GM19463 (cell line): ENCODE data around the gene SCGB2A2.

Experiments
- ATAC-seq: cut with Tn5 transposase; IDR thresholded peaks from one replicate; pipeline ENCODE4 v1.9.1; 2021; ENCODE audit warnings: mild to moderate bottlenecking, moderate library complexity; ENCODE audit not compliant: unreplicated experiment

Gene SCGB2A2

DNA sequence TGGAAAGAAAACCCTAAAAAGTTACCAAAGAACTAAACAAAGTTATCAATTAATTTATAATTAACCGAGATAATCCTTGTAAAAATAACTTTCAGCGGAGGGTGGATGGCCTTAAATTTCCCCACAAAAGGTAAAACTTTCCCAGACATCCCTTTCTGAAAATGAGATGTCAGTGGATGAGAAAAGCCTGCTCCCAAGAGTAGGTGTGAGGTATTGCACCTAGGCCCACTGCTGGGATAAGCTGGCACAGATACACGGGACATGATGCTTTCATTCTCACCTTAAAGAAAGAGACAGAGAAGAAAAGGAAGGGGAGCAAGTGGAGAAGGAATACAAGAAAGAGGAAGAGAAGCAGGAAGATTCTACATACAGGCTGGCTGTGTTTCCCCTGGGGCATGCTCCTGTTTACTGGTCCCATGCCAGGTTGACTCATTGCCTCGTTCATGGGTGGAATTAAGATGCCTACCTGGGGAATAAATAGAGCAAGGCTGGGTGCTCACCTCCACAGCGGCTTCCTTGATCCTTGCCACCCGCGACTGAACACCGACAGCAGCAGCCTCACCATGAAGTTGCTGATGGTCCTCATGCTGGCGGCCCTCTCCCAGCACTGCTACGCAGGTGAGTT, at the start of gene SCGB2A2:
SCGB2A2 (plus strand) TSS at position 505 of the 625 bp plus-strand sequence; CDS start at position 564, 59 bp downstream.
- no peak for ATAC-seq

DNA sequence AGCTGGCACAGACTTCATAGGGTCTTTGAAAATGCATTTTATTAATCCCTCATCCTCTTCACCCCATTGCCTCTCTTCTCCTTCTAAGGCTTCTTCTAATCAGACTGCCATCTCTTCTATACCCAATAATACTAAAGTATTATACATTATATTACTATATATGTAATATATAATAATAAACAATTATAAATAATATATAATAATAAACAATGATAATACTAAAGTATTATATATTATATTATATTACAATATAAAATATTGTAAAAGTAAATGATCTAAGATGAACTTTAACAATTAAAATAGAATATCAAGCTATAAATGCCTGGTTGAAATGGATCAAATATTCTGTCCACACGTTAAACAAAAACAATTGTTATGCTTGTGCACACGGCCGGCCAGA, 48.5 kb upstream of the SCGB2A2 start:
- no peak for ATAC-seq

DNA sequence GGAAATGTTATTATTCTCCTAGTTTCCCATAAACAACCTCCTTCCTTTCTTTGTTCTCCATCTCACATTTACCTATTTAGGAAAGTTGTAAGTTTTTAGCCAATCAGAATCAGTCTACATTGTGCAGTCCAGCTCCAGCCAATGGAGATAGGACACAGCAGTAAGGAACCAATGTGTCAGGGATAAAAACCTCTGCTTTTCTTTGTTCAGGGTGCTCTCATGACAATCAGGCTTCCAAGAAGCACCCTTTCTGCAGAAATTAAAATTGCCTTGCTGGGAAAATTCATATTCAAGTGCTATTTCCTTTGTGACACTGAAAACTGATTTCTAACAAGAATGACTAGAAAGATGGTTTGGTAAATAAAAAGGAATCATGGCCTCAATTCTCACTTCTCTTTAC, 46.9 kb upstream of the SCGB2A2 start:
- no peak for ATAC-seq

DNA sequence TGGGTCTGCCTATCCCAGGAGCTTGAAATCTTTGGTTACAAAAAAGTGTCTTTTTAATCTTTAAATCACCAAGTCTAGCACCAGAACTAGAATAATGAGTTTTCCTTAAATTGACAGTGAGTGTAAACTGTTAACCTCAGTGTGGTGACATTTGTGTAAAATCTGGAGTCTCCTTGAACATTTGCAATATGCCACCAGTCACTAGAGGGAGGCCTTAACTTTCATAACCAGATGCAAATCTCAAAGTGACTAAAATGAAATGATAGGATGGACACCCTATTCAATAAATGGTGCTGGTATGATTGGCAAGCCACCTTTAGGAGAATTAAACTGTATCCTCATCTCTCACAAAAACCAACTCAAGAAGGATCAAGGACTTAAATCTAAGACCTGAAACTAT, 36.2 kb upstream of the SCGB2A2 start:
- ATAC-seq: no peak

DNA sequence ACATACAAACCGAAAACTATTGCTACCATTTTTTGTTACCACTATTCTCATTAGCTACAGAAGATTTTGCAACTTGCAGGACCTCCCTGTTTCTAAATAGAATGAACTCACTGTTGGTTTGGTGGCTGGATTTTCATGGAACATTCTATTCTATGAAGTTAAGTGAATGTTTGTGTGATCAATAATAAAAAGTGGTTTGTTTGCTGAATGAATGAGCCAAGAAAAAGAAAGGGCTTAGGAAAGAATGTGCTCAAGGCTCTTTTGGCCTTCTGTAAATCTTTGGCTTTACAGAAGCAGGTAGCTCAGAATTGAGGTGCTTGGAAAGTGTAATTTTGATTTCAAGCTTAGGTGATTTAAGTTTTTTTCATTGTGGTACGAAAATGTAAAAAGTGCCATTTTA, 33.8 kb upstream of the SCGB2A2 start:
- ATAC-seq: no peak

DNA sequence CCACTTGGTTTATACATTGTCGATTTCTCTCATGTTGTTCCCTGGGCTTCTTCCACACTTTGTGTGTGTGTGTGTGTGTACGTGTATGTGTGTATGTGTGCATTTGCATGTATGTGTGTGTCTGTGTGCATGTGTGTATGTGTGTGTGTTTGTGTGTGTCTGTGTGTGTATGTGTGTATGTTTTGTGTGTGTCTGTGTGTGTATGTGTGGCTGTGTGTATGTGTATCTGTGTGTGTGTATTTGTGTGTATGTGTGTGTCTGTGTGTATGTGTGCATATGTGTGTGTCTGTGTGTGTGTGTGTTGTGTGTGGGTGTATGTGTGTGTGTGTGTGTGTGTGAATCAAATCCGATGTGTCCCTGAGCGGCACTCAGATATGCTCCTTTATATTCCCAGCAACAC, 32.5 kb upstream of the SCGB2A2 start:
- no peak for ATAC-seq

DNA sequence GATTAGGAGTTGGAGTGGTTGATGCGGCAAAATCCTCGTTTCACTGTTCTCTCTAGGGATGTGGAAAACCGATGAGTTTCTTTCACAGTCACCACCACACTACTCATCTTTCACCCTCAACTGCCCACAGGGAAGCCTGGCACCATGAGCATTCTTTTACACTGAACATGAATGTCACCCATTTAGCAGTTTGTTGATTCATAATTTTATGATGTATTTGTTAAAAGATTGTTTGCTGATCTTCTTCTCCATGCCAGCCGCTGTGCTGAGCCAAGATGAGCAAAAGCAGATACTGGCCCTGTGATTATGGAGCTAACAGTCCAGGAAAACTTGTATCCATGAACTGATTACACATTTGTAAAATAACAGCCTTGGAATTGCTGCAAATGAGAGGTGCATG, 31.8 kb upstream of the SCGB2A2 start:
- no peak for ATAC-seq

DNA sequence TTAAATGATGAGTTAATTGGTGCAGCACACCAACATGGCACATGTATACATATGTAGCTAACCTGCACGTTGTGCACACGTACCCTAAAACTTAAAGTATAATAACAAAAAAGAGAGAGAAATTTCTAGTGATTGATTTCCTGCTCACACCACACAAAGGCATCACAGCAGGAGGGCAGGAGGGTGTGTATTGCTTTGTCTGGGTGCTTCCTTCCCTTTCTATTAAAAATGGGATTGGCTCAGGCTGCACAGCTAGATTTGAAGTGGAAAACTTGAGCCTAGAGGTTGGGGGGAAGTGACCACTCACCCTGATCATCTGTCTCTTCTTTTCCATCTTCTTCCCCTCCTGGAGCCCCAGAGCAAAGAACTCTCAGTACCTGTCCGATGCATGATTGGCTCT, 28.9 kb upstream of the SCGB2A2 start:
- ATAC-seq: no peak

DNA sequence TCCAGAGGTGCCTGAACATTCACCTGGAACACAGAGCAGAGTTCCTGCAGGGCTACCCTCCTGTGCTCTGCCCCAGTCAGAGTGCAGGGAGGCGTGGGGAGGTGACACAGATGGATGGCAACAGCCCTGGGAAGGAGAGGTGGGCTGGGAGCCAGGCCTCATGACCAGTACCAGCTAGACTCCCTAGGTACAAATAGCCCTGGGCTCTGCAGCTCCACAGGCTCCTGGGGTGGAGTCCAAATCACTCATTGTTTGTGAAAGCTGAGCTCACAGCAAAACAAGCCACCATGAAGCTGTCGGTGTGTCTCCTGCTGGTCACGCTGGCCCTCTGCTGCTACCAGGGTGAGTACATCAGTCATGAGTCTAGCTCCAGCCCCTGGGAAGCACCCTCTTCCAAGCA, 27.9 kb upstream of the SCGB2A2 start, which contains the start of gene SCGB1D2:
SCGB1D2 (plus strand) TSS at position 219 of the 400 bp plus-strand sequence; CDS start at position 288, 69 bp downstream.
- ATAC-seq: no peak

DNA sequence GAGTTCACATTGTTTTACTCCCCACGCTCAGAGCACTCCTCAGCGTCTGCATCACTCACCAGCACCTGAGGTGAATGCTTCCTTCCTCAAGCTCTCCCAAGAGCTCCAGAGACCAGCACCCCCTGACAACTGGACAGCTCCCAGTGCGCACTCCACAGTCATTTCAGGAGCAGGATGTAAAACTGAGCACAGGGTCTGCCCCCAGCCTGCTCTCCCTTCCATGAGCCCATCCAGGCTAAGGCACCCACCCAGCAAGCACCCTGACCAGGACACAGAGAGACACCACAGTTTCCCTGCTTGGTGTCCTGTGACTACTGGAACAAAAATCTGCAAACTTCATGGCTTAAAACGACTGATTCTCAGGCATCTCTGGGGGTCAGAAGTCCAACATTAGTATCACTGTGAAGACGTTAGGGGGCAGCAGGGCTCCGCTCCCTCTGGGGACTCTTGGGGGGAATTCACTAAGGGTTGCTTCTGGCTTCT, 24.6 kb upstream of the SCGB2A2 start:
- ATAC-seq: no peak

DNA sequence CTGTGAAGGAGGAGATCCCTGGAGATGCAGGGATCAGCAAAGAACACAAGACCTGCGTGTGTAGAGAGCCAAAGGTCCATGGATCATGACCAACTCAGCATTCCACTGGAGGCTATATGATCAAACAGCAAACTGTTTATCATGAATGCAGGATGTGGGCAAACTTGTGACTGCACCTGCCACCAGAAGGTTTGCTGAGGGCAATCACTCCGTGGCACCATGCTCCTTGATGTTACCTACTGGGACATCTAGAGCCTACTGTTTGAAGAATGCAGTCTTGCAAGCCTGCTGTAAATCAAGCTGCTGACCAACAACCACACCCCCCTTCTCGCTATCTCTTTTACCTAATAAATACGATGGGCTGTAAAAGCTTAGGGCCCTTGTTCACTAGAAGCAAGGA, 18.3 kb upstream of the SCGB2A2 start:
- ATAC-seq: no peak

DNA sequence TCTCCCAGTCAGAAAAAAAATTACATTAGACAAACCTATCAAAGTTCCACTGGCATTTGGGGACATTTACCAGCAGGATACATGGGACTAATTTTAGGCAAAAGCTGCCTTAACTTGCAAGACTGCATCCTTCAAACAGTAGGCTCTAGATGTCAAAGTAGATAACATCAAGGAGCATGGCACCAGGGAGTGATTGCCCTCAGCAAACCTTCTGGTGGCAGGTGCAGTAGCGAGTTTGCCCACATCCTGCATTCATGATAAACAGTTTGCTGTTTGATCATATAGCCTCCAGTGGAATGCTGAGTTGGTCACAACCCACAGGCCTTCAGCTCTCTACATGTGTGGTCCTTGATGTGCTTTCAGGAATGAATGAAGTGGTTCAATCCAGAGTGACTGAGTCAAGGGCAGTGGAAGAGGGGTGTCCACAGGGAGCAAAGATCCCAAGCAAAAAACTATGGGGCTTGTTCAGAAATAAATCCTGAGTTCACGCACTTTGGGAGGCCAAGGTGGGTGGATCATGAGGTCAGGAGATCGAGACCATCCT, 15.9 kb upstream of the SCGB2A2 start:
- no peak for ATAC-seq

DNA sequence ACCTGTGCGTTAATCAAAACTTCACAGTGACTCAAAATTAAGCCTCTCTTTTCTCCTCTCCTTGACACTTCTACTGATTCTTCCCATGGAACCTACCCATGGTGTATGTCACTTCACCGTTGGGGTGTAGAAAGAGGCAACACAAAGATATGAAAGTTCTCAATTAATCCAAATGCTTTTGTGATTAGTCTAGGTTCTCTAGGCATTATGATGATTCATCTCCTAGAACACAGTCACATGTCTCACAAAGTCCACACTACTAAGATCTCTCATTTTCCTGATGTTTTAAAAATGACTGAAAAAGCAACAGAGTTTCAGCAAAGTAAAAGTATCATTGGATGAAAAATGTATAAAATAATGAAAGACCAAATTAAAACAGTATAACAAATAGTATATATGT, 13.7 kb upstream of the SCGB2A2 start:
- ATAC-seq: no peak

DNA sequence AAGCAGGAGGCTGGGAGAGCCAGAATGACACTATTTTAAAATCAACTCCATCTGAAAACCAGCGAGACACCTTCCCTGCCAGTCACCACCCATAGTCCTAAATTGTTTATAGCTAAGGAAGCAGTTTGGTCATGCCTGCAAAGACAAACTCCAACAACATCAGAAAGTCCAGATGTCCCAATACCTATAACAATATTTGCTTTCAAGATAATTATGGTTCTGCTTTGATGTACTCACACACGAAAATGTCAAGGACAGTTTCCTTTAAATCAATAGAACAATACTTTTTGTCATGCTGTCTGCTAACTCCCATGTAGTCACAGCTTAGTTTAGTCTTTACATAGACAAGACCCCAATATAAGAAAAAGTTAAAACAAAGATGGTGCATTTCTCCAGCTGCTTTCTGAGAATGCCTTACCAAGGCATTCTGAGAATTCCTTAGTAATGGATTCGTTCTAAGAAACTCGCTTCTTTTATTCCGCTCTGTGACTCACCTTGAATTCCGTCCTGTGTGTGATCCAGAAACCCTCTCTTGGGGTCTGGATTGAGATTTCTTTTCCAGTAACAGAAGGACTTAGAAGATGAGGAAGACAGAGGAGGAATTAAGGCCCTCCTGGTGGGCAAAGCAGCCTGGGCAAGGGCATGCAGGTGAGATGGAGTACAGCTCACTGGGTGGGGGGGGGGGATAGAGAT, 9.6 kb upstream of the SCGB2A2 start:
- no peak for ATAC-seq

DNA sequence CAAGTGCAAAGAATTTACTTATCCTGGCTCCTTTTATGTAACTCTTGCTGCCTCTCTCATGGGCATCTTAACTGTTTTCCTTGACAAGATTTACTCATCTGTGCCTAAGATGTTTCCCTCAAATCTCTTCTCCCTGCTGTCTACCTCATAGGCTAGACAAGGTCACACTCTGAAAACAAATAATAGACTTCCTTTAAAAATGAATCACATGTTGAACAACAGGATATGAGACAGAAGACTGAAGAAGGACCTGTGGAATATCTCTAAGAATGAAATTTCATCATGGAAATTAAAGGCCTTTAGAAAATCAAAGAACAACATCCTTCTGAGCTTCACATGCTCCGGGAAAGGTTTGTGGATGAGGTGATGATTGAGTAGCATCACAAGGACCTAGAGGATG, 6.0 kb upstream of the SCGB2A2 start:
- ATAC-seq: no peak

DNA sequence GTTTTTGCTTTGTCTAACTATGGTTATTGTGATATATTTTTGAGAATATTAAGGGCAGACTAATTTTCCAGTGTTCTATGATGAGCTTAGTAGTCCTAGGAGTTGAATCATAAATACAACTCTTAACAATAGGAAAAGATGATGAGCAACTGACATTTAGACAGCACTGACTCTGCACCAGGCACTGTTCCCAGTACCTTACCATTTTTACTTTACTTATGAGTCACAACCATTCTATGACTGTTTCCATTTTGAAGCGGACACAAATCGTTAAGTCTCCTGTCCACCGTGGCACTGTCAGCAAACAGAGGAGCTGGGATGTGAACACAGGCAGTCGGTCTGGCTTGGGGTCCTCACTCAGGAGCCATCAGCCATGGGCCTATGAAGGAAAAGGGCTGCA, 3.4 kb upstream of the SCGB2A2 start:
- no peak for ATAC-seq

DNA sequence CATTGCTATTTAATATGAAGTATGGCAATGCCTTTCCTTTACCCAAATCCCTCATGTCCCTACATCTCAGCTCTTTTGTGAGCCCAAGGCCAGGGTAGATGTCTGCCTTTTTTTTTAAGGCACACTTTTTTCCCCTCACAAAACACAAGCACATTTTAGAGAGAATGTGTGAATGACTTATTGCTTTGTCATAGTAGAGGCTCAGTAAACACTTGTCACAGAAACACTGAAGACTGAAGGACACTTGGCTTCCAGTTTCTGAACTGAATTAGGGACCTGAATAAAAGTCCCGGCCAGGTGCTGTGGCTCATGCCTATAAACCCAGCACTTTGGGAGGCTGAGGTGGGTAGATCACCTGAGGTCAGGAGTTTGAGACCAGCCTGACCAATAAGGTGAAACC, 2.9 kb upstream of the SCGB2A2 start:
- no peak for ATAC-seq

DNA sequence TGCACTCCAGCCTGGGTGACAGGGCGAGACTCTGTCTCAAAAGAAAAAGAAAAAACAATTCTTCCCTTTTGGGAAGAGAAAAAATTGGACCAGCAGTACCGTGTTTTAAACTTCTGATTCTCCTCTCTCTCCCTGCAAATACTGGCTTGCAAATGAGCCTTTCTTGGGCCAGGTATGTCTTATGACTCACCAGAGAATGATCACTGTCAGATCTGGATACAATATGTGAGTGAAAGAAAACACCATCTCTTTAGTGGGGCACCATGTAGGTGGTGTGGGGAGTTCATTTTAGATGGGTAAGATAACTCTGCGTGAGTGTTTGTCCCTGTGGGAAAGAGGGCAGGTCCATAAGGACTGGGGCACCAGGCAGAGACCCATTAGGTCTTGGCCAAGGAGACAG, 2.4 kb upstream of the SCGB2A2 start:
- ATAC-seq: no peak

DNA sequence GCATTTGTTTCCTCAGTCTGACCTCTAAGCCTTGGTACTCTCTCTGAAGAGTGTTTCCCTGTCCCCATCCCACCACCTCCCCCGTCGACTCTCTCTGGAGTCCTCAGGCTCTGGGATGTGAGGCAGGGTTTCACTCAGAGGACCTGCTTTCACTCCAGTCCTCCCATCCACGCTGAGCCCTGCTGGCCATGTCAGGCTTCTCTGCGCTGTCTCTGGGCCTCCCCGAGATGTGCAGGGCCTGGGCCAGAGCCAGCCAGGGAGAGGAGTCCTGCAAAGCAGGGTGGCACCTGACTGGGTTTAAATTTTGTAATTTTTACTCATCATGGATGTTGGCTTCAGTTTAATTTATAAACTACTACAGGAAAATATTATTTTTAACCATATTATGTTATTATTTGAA, 3.3 kb downstream of the SCGB2A2 start:
- ATAC-seq: no peak

DNA sequence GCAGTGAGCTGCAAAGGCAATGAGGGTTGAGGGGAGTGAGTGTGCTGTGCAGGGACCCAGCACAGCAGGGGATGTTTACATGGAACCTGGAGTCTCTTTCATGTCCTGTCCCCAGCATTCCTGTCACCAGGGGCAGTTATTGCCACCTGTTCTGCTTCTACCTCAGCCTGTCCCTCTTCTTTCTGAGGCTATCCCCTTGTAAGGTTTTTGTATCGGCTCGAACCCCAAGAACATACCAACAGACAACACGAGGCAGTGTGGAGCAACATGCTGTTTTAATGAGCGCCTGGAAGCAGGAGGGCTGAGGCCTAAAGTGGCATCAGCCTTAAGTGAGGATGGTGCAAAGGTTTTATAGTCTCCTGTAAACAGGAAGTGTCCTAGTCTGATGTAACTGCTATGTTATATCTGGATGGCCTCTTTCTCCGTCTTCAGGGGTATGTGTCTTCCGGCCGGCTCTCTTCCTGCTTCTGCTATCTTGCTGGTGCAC, 3.9 kb downstream of the SCGB2A2 start:
- ATAC-seq: no peak

DNA sequence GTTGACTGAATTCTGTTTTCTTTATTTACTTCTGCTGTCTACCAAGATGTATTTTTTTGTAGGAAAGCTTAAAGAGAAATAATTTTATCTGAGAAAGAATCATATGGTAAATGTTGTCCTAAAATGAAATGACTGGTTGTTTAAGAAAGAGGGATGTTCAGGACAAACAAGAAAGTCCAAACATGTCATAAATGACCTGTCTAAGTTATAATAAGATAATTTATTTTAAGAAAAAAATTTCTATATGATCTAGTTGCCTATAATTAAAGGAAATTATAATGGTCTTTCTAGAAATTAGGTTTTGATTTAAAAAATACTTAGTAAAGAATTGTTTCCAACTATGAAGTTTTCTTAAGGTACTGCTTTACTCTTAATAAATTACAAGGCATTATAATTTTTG, 10.5 kb downstream of the SCGB2A2 start:
- ATAC-seq: no peak

DNA sequence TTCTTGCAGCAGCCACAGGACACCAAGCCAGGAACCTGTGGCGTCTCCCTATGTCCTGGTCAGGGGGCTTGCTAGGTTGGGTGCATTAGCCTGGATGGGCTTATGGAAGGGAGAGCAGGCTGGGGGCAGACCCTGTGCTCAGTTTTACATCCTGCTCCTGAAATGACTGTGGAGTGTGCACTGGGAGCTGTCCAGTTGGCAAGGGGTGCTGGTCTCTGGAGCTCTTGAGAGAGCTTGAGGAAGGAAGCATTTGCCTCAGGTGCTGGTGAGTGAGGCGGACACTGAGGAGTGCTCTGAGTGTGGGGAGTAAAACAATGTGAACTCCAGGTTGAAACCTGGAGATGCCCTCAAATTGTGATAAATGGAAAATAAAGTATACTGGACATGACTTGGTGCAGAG, 25.5 kb downstream of the SCGB2A2 start:
- no peak for ATAC-seq
